ENCODE results near the gene DNAJB1. TPM values are rescaled to one million over a fixed set of nuclear protein-coding genes. Genes with fewer than 3 reads are reported as not detected.

Gene DNAJB1
- total RNA-seq = 103 and 105 TPM in 2 replicates

GRCh38 chr19:14517840-14518505 lies at the start of gene DNAJB1:
DNAJB1 (minus strand) TSS chr19:14518397; CDS start chr19:14518349, 48 bp downstream.

GRCh38 chr19:14529254-14530004 lies 11.2 kb upstream of the DNAJB1 start, which contains the start of gene TECR:
TECR (plus strand) TSS chr19:14529594; CDS start chr19:14529697, 103 bp downstream.

GRCh38 chr19:14496029-14496833 lies 22.0 kb downstream of the DNAJB1 start, which contains the start of gene GIPC1:
GIPC1 (minus strand) TSS chr19:14496127; CDS start chr19:14482976, 13,151 bp downstream.

GRCh38 chr19:14475251-14476073 lies 42.7 kb downstream of the DNAJB1 start, which contains the start of gene PTGER1:
PTGER1 (minus strand) TSS chr19:14475354; CDS start chr19:14474320, 1,034 bp downstream.

Small RNAs within 50 kb of the gene (small RNA-seq; reads per million reads assigned to genes)
- gene SNRPGP15 (ENCODE audit: low replicate concordance) = not detected

Other genes starting within 250 kb of the DNAJB1 start
- 33.9 and 104 TPM in 2 replicates for gene ADGRE5, start 137.0 kb downstream of the DNAJB1 start, total RNA-seq
- gene DDX39A, start 99.1 kb downstream of the DNAJB1 start, total RNA-seq = 58.6 and 141 TPM in 2 replicates
- gene PKN1, start 85.1 kb downstream of the DNAJB1 start, total RNA-seq = 198 and 242 TPM in 2 replicates
- gene PTGER1, start 43.0 kb downstream of the DNAJB1 start, total RNA-seq = 4.8 and 5.2 TPM in 2 replicates
- gene GIPC1, start 22.3 kb downstream of the DNAJB1 start, total RNA-seq = 145 and 197 TPM in 2 replicates
- 39.8 and 40.9 TPM in 2 replicates for gene TECR, start 11.2 kb upstream of the DNAJB1 start, total RNA-seq
- gene NDUFB7, start 53.7 kb upstream of the DNAJB1 start, total RNA-seq = 170 and 187 TPM in 2 replicates
- gene CLEC17A, start 64.7 kb upstream of the DNAJB1 start, total RNA-seq = 0.14 TPM in 1 of 2 replicates, not detected in the other
- 0.14 TPM in 1 of 2 replicates, not detected in the other for gene ADGRE3, start 156.4 kb upstream of the DNAJB1 start, total RNA-seq
- 11.5 and 25.4 TPM in 2 replicates for gene ZNF333, start 171.7 kb upstream of the DNAJB1 start, total RNA-seq

Data from placental pericyte (primary cell).